Measurements from ENCODE around the gene MSH5.
"Not testable (repeated sequence)": the region's sequence is repeated elsewhere in the genome, so short reads cannot be mapped to it uniquely, and the experiment has no call there.

Gene MSH5

DNA sequence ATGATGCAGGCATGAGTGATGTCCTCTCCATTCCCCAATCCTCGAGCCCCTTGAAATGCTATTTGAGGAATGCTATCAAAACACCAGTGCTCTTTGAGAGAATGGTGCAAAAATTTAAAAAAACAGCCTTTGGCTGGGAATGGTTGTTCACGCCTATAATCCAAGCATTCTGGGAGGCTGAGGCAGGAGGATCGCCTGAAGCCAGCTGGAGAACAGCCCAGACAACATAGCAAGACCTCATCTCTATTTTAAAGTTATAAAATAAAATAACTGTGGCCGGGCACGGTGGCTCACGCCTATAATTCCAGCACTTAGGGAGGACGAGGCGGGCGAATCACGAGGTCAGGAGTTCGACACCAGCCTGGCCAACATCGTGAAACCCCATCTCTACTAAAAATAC, 60.0 kb downstream of the MSH5 start:
- DNase-seq (ENCODE audit: low read depth in 3 of 3, low spot score in 1 of 3): no peak

DNA sequence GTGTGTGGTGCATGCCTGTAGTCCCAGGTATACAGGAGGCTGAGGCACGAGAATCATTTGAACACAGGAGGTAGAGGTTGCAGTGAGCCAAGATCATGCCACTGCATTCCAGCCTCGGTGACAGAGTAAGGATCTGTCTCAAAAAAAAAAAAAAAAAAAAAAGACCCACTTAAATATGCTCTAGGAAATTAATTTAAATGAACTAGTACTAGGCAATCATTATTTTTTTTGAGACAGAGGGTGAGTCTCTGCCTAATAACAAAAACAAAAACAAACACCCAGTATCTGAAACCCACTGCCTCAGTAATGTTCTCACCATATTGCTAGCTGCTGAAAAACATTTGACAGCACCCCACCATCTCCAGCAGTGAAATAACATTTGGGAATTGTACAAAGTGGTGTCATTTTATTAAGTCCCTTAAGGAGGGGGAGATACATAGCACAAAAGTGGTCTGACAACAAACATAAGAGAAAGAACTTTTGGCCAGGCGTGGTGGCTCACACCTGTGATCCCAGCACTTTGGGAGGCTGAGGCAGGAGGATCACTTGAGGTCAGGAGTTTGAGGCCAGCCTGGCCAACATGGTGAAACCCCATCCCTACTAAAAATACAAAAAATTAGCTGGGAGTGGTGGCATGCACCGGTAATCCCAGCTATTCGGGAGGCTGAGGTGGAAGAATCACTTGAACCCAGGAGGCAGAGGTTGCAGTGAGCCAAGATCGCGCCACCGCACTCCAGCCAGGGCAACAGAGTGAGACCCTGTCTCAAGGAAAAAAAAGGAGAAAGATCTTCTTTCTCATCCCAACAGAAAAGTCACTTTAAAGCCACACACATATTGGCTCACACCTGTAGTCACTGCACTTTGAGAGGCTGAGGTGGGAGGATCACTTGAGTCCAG, 61.5 kb downstream of the MSH5 start:
- not testable (repeated sequence) for DNase-seq (ENCODE audit: low read depth in 3 of 3, low spot score in 1 of 3)

DNA sequence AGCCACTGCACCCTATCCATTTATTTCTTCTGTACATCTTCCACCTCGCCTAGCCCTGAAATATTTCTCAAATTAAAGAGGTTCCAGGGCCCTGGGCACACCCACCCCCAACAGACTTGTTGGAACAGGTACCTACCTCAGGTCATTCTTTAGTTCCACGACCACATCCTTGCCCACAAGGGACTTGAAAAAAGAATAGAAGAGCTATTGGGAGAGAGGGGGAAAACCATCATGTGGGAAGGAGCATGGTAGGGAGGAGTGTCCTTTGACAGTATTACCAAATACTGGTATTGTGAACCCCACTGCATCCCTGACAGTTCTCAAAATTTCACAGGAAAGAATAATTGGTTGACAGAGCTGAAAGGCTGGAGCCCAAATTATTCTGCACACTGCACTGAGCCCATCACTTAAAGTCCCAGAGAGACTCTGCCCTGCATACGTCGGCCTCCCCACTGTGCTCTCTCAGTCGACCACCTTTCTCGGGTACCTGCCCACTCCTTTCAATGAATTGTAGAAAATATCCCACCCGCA, 66.2 kb downstream of the MSH5 start:
- DNase-seq (ENCODE audit: low read depth in 3 of 3, low spot score in 1 of 3): no peak

DNA sequence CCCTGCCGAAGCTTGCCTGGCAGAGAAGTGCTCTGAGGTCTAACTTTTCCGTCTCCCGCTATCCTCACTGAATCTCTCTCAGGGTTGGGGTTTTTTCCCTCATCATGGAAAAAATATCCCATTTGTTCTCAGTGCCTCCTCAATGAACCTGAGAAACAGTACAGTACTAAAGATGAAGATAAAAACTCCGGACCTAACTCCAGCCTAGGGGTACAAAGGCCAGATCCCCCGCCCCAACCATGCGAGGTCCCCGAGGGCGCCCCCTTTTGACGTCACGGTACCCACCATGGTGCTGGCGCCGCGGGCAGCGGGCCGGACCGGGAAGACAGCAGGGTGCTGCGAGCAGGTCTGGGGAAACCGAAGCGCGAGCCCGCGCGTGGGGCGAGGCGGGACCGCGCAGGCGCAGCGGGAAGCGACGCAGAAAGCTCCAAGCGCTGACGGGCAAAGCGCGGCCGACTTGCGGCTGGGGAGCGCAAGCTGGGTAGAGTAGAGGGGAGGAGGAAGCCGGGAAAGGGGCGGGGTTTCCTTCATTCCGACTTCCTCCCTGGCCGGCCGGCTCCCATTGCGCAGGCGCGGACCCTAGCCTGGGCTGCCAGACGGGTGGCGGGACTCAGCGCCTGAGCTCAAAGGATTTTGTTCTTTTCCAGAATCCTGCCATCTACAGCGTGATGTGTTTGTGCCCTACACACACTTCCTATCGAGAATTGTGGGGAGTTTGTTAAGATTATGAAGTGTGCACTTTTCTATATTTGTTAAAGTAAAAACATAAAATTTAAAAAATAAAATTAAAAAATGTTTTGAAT, 66.9 kb downstream of the MSH5 start, which contains the start of gene LSM2:
Gene LSM2, minus strand, starts transcription at position 497 of the 803 bp plus-strand sequence. Its CDS starts 209 bp downstream, at position 288.
- peak; percentile 90 to 96 (median 95) for DNase-seq (ENCODE audit: low read depth in 3 of 3, low spot score in 1 of 3)

DNA sequence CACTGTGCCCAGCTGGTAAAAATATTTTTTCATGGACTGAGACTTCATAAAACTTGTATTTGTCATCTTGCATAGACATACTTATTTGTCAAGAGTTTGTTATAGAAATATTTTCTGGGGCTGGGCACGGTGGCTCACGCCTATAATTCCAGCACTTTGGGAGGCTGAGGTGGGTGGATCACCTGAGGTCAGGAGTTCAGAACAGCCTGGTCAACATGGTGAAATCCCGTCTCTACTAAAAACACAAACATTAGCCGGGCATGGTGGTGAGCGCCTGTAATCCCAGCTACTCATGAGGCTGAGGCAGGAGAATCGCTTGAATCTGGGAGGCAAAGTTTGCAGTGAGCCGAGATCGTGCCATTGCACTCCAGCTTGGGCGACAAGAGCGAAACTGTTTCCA, 68.8 kb downstream of the MSH5 start:
- DNase-seq (ENCODE audit: low read depth in 3 of 3, low spot score in 1 of 3): not testable (repeated sequence)

DNA sequence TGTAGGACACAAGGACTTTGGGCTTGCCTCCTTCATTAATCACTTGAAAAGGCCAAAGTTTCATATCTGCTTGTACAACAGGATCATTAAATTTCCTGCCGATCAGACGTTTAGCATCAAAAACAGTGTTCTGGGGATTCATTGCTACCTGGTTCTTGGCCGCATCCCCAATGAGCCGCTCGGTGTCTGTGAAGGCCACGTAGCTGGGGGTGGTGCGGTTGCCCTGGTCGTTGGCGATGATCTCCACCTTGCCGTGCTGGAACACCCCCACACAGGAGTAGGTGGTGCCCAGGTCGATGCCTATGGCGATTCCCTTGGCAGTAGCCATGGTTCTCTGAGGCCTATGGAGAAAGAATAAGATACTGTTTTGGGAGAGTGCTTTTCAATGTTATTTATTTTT, 71.8 kb downstream of the MSH5 start:
- no peak for DNase-seq (ENCODE audit: low read depth in 3 of 3, low spot score in 1 of 3)
